Right hindlimb (tissue), 1 donor: ENCODE data around the gene PRICKLE4.
"Not testable (repeated sequence)": the region's sequence is repeated elsewhere in the genome, so short reads cannot be mapped to it uniquely, and the experiment has no call there.

Experiments used
- DNase-seq: peaks from one replicate; pipeline ENCODE4 v3.0.0-alpha.2; 2018

PRICKLE4 gene

GRCh38 chr6:41801380-41801779, 20.8 kb downstream of the PRICKLE4 start:
- DNase-seq = no peak

- DNase-seq = no peak
Observed at GRCh38 chr6:41805830-41806774, 25.5 kb downstream of the PRICKLE4 start.

- no peak for DNase-seq
Observed at GRCh38 chr6:41811095-41811494, 30.5 kb downstream of the PRICKLE4 start.

GRCh38 chr6:41811946-41812345, 31.4 kb downstream of the PRICKLE4 start:
- not testable (repeated sequence) for DNase-seq

GRCh38 chr6:41813469-41813868, 32.9 kb downstream of the PRICKLE4 start:
- DNase-seq = no peak

GRCh38 chr6:41813956-41814355, 33.4 kb downstream of the PRICKLE4 start:
- DNase-seq = no peak

- DNase-seq = no peak
Observed at GRCh38 chr6:41814629-41815028, 34.0 kb downstream of the PRICKLE4 start.

- DNase-seq = no peak
Observed at GRCh38 chr6:41815587-41815986, 35.0 kb downstream of the PRICKLE4 start.

- DNase-seq = no peak
Observed at GRCh38 chr6:41818271-41819054, 37.9 kb downstream of the PRICKLE4 start.

- DNase-seq = no peak
Observed at GRCh38 chr6:41821266-41821665, 40.7 kb downstream of the PRICKLE4 start.

GRCh38 chr6:41822021-41822420, 41.4 kb downstream of the PRICKLE4 start:
- DNase-seq = no peak

GRCh38 chr6:41823178-41823577, 42.6 kb downstream of the PRICKLE4 start:
- DNase-seq = no peak

GRCh38 chr6:41824571-41825569, 44.3 kb downstream of the PRICKLE4 start:
- no peak for DNase-seq

- peak; percentile 23 for DNase-seq
Observed at GRCh38 chr6:41826343-41827022, 45.9 kb downstream of the PRICKLE4 start.

GRCh38 chr6:41832263-41832662, 51.7 kb downstream of the PRICKLE4 start:
- no peak for DNase-seq

- DNase-seq = no peak
Observed at GRCh38 chr6:41836022-41836659, 55.6 kb downstream of the PRICKLE4 start.

- DNase-seq = no peak
Observed at GRCh38 chr6:41836660-41837052, 56.1 kb downstream of the PRICKLE4 start.
